Measurements from ENCODE around the gene FAM234B.
A peak's percentile ranks its signal among the peaks of the same experiment; 100 is the strongest.

The FAM234B gene

GRCh38 chr12:13090054-13090453 lies 45.9 kb downstream of the FAM234B start:
- Histone ChIP-seq H3K27me3 (ENCODE audit: control insufficient read depth, insufficient read depth, low read length) (no peaks in the 10 kb centered on the region), H3K4me1 (ENCODE audit: control insufficient read depth, insufficient read depth, low read length) (no peaks in the 10 kb centered on the region), H3K36me3 (ENCODE audit: control insufficient read depth, insufficient read depth, low read length) (no peaks in the 10 kb centered on the region), H3K4me3 (ENCODE audit: low read length) (no peak overlapping the region), H3K27ac (ENCODE audit: low read depth, low read length) (no peak overlapping the region), H3K9ac (ENCODE audit: low read length) (no peak overlapping the region)

GRCh38 chr12:13091832-13092231 lies 47.7 kb downstream of the FAM234B start:
- H3K27ac ChIP-seq (ENCODE audit: low read depth, low read length), result no peak overlapping the region
- no peaks in the 10 kb centered on the region for H3K36me3 ChIP-seq (ENCODE audit: control insufficient read depth, insufficient read depth, low read length)
- H3K9ac ChIP-seq (ENCODE audit: low read length), result no peak overlapping the region
- H3K27me3 ChIP-seq (ENCODE audit: control insufficient read depth, insufficient read depth, low read length), result no peaks in the 10 kb centered on the region
- H3K4me1 ChIP-seq (ENCODE audit: control insufficient read depth, insufficient read depth, low read length), result no peaks in the 10 kb centered on the region
- no peak overlapping the region for H3K4me3 ChIP-seq (ENCODE audit: low read length)

GRCh38 chr12:13093191-13093847 lies 49.1 kb downstream of the FAM234B start:
- H3K36me3 ChIP-seq (ENCODE audit: control insufficient read depth, insufficient read depth, low read length), result no peaks in the 10 kb centered on the region
- H3K9ac ChIP-seq (ENCODE audit: low read length), result no peak overlapping the region
- no peak overlapping the region for H3K4me3 ChIP-seq (ENCODE audit: low read length)
- no peaks in the 10 kb centered on the region for H3K27me3 ChIP-seq (ENCODE audit: control insufficient read depth, insufficient read depth, low read length)
- H3K4me1 ChIP-seq (ENCODE audit: control insufficient read depth, insufficient read depth, low read length), result no peaks in the 10 kb centered on the region
- H3K27ac ChIP-seq (ENCODE audit: low read depth, low read length), result no peak overlapping the region

GRCh38 chr12:13093848-13094220 lies 49.7 kb downstream of the FAM234B start:
- Histone ChIP-seq H3K36me3 (ENCODE audit: control insufficient read depth, insufficient read depth, low read length) (no peaks in the 10 kb centered on the region), H3K27me3 (ENCODE audit: control insufficient read depth, insufficient read depth, low read length) (no peaks in the 10 kb centered on the region), H3K4me1 (ENCODE audit: control insufficient read depth, insufficient read depth, low read length) (no peaks in the 10 kb centered on the region), H3K4me3 (ENCODE audit: low read length) (no peak overlapping the region), H3K9ac (ENCODE audit: low read length) (no peak overlapping the region), H3K27ac (ENCODE audit: low read depth, low read length) (no peak overlapping the region)

GRCh38 chr12:13094367-13094766 lies 50.2 kb downstream of the FAM234B start:
- H3K9ac ChIP-seq (ENCODE audit: low read length), result no peak overlapping the region
- no peak overlapping the region for H3K27ac ChIP-seq (ENCODE audit: low read depth, low read length)
- H3K27me3 ChIP-seq (ENCODE audit: control insufficient read depth, insufficient read depth, low read length), result no peaks in the 10 kb centered on the region
- no peaks in the 10 kb centered on the region for H3K36me3 ChIP-seq (ENCODE audit: control insufficient read depth, insufficient read depth, low read length)
- H3K4me3 ChIP-seq (ENCODE audit: low read length), result no peak overlapping the region
- peaks cover 4% of the 10 kb centered on the region for H3K4me1 ChIP-seq (ENCODE audit: control insufficient read depth, insufficient read depth, low read length)

- Histone ChIP-seq H3K4me3 (ENCODE audit: low read length) (no peak overlapping the region), H3K27ac (ENCODE audit: low read depth, low read length) (no peak overlapping the region), H3K27me3 (ENCODE audit: control insufficient read depth, insufficient read depth, low read length) (no peaks in the 10 kb centered on the region), H3K36me3 (ENCODE audit: control insufficient read depth, insufficient read depth, low read length) (no peaks in the 10 kb centered on the region), H3K9ac (ENCODE audit: low read length) (no peak overlapping the region), H3K4me1 (ENCODE audit: control insufficient read depth, insufficient read depth, low read length) (peaks cover 9% of the 10 kb centered on the region)
Observed at GRCh38 chr12:13095266-13095995, 51.2 kb downstream of the FAM234B start.

GRCh38 chr12:13097491-13098011 lies 53.4 kb downstream of the FAM234B start:
- peaks cover 14% of the 10 kb centered on the region for H3K4me1 ChIP-seq (ENCODE audit: control insufficient read depth, insufficient read depth, low read length)
- H3K27me3 ChIP-seq (ENCODE audit: control insufficient read depth, insufficient read depth, low read length), result no peaks in the 10 kb centered on the region
- H3K4me3 ChIP-seq (ENCODE audit: low read length), result peak overlapping the region; percentile 45
- H3K27ac ChIP-seq (ENCODE audit: low read depth, low read length), result peak overlapping the region; percentile 69
- no peak overlapping the region for H3K9ac ChIP-seq (ENCODE audit: low read length)
- no peaks in the 10 kb centered on the region for H3K36me3 ChIP-seq (ENCODE audit: control insufficient read depth, insufficient read depth, low read length)

- Histone ChIP-seq H3K27me3 (ENCODE audit: control insufficient read depth, insufficient read depth, low read length) (no peaks in the 10 kb centered on the region), H3K4me3 (ENCODE audit: low read length) (no peak overlapping the region), H3K27ac (ENCODE audit: low read depth, low read length) (peak overlapping the region; percentile 22), H3K9ac (ENCODE audit: low read length) (no peak overlapping the region), H3K36me3 (ENCODE audit: control insufficient read depth, insufficient read depth, low read length) (no peaks in the 10 kb centered on the region), H3K4me1 (ENCODE audit: control insufficient read depth, insufficient read depth, low read length) (peaks cover 14% of the 10 kb centered on the region)
Observed at GRCh38 chr12:13099066-13099843, 55.1 kb downstream of the FAM234B start.

GRCh38 chr12:13099844-13100604 lies 55.8 kb downstream of the FAM234B start:
- H3K9ac ChIP-seq (ENCODE audit: low read length), result no peak overlapping the region

GRCh38 chr12:13100605-13100881 lies 56.4 kb downstream of the FAM234B start:
- peak overlapping the region; percentile 24 for H3K9ac ChIP-seq (ENCODE audit: low read length)
- H3K4me1 ChIP-seq (ENCODE audit: control insufficient read depth, insufficient read depth, low read length), result peaks cover 14% of the 10 kb centered on the region

More at GRCh38 chr12:13099844-13100604, 55.8 kb downstream of the FAM234B start:
- no peaks in the 10 kb centered on the region for H3K27me3 ChIP-seq (ENCODE audit: control insufficient read depth, insufficient read depth, low read length)
- peak overlapping the region; percentile 77 for H3K27ac ChIP-seq (ENCODE audit: low read depth, low read length)
- H3K36me3 ChIP-seq (ENCODE audit: control insufficient read depth, insufficient read depth, low read length), result no peaks in the 10 kb centered on the region
- H3K4me3 ChIP-seq (ENCODE audit: low read length), result no peak overlapping the region
- peaks cover 14% of the 10 kb centered on the region for H3K4me1 ChIP-seq (ENCODE audit: control insufficient read depth, insufficient read depth, low read length)

GRCh38 chr12:13100882-13101769 lies 56.9 kb downstream of the FAM234B start:
- Histone ChIP-seq H3K27ac (ENCODE audit: low read depth, low read length) (peak overlapping the region; percentile 77), H3K4me1 (ENCODE audit: control insufficient read depth, insufficient read depth, low read length) (peaks cover 14% of the 10 kb centered on the region), H3K4me3 (ENCODE audit: low read length) (peak overlapping the region; percentile 54)

More at GRCh38 chr12:13100605-13100881, 56.4 kb downstream of the FAM234B start:
- H3K27ac ChIP-seq (ENCODE audit: low read depth, low read length), result peak overlapping the region; percentile 77
- no peaks in the 10 kb centered on the region for H3K36me3 ChIP-seq (ENCODE audit: control insufficient read depth, insufficient read depth, low read length)
- H3K27me3 ChIP-seq (ENCODE audit: control insufficient read depth, insufficient read depth, low read length), result no peaks in the 10 kb centered on the region
- peak overlapping the region; percentile 54 for H3K4me3 ChIP-seq (ENCODE audit: low read length)

More at GRCh38 chr12:13100882-13101769, 56.9 kb downstream of the FAM234B start:
- H3K9ac ChIP-seq (ENCODE audit: low read length), result peak overlapping the region; percentile 47
- no peaks in the 10 kb centered on the region for H3K36me3 ChIP-seq (ENCODE audit: control insufficient read depth, insufficient read depth, low read length)
- H3K27me3 ChIP-seq (ENCODE audit: control insufficient read depth, insufficient read depth, low read length), result no peaks in the 10 kb centered on the region
